Measurements from ENCODE around the gene CAPRIN1.
"Not testable (repeated sequence)": the region's sequence is repeated elsewhere in the genome, so short reads cannot be mapped to it uniquely, and the experiment has no call there.

- TF ChIP-seq, protein P1, sequence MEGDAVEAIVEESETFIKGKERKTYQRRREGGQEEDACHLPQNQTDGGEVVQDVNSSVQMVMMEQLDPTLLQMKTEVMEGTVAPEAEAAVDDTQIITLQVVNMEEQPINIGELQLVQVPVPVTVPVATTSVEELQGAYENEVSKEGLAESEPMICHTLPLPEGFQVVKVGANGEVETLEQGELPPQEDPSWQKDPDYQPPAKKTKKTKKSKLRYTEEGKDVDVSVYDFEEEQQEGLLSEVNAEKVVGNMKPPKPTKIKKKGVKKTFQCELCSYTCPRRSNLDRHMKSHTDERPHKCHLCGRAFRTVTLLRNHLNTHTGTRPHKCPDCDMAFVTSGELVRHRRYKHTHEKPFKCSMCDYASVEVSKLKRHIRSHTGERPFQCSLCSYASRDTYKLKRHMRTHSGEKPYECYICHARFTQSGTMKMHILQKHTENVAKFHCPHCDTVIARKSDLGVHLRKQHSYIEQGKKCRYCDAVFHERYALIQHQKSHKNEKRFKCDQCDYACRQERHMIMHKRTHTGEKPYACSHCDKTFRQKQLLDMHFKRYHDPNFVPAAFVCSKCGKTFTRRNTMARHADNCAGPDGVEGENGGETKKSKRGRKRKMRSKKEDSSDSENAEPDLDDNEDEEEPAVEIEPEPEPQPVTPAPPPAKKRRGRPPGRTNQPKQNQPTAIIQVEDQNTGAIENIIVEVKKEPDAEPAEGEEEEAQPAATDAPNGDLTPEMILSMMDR (IDR thresholded peaks at IDR 0.05; ENCODE audit: insufficient read depth, low read length, poor library complexity, severe bottlenecking), result not testable (repeated sequence)
- TF ChIP-seq EZH2phosphoT487 (conservative IDR thresholded peaks at IDR 0.05; ENCODE audit: low read length), result not testable (repeated sequence)
These were observed 15.2 kb downstream of the CAPRIN1 start for GRCh38 chr11:34066766-34067165.
